GM12801 (cell line): ENCODE measurements around the gene DNAJC1.

ENCODE experiments used
- CTCF ChIP-seq: IDR thresholded peaks from one replicate; pipeline ENCODE4 v1.5.1; 2011; ENCODE audit warnings: control low read depth; ENCODE audit not compliant: insufficient read length; ENCODE audit errors: extremely low read depth

Gene DNAJC1

GRCh38 chr10:21712975-21713374 is 290.6 kb downstream of the DNAJC1 start:
- no peak for TF ChIP-seq CTCF

DNA sequence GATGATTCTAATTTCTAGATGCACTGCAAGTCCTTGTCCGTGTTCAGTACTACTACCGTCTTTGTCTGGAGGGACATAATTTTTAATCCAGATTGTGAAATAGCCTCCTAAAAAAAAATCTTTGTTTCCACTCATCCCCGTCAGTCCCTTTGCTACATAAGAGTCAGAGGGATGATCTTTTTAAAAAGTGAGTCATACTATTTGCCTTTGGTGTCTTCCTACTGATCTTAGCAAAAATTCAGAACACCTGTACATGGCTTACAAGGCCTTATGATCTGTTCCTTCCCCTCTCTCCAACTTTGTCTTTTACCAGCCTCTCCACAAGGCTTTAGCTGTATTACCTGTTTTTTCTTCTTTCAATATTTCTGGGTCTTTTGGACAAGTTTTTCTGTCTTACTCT is 296.0 kb downstream of the DNAJC1 start:
- TF ChIP-seq CTCF, result no peak
